Spleen (tissue), 11 donors: ENCODE results near the gene SLC38A11. TPM values are rescaled to one million over a fixed set of nuclear protein-coding genes. Genes with fewer than 3 reads are reported as not detected.
A peak's percentile ranks its signal among the peaks of the same experiment; 100 is the strongest.

Source experiments
- DNase-seq: peaks from one replicate; pipeline ENCODE4 v3.0.0-alpha.2; 2020
- H3K27ac ChIP-seq, 8 donors: fragments of 200-600 bp; sonication (generic) in 7 of 8; 1 replicate in 4 of 8; 2 replicates in 4 of 8; pipeline versions ENCODE4 v1.5.0 to v1.8.0; 2016 to 2021; ENCODE audit warnings: inconsistent platforms in 4 of 8, mild to moderate bottlenecking in 4 of 8, moderate library complexity in 1 of 8
- H3K27me3 ChIP-seq, 7 donors: fragments of 200-600 bp; sonication (generic) in 6 of 7; replicated peaks in 1 of 7; 1 replicate in 4 of 7; 2 replicates in 3 of 7; pipeline versions ENCODE4 v1.5.0 to v1.8.0; 2016 to 2021; ENCODE audit warnings: inconsistent platforms in 3 of 7, mild to moderate bottlenecking in 1 of 7
- H3K36me3 ChIP-seq, 6 donors: fragments of 200-600 bp; sonication (generic) in 5 of 6; 1 replicate in 4 of 6; 2 replicates in 2 of 6; pipeline versions ENCODE4 v1.5.0 to v1.8.0; 2016 to 2021; ENCODE audit warnings: inconsistent platforms in 2 of 6
- H3K4me1 ChIP-seq, 6 donors: fragments of 200-600 bp; sonication (generic) in 5 of 6; 1 replicate in 3 of 6; 2 replicates in 3 of 6; pipeline versions ENCODE4 v1.5.0 to v1.8.0; 2016 to 2021; ENCODE audit warnings: inconsistent platforms in 3 of 6
- H3K4me3 ChIP-seq, 8 donors: fragments of 200-600 bp; sonication (generic) in 7 of 8; 1 replicate in 4 of 8; 2 replicates in 4 of 8; pipeline versions ENCODE4 v1.5.0 to v1.8.0; 2016 to 2021; ENCODE audit warnings: inconsistent platforms in 4 of 8, mild to moderate bottlenecking in 4 of 8, moderate library complexity in 2 of 8
- H3K9me3 ChIP-seq, 8 donors: fragments of 200-600 bp; sonication (generic) in 7 of 8; 1 replicate in 4 of 8; 2 replicates in 4 of 8; pipeline versions ENCODE4 v1.5.0 to v1.8.0; 2016 to 2021; ENCODE audit warnings: inconsistent platforms in 4 of 8
- CTCF ChIP-seq, 11 experiments: fragments of 200-600 bp in 7 of 11; fragments of 450-650 bp in 4 of 11; sonication (generic) in 4 of 11; IDR thresholded peaks in 8 of 11; conservative IDR thresholded peaks in 3 of 11; 1 replicate in 7 of 11; 2 replicates in 4 of 11; pipeline versions ENCODE4 v1.4.0 to v1.8.0; 2016 to 2021; ENCODE audit warnings: antibody characterized with exemption in 11 of 11, inconsistent platforms in 4 of 11, mild to moderate bottlenecking in 1 of 11
- POLR2A ChIP-seq, 3 donors: fragments of 450-650 bp; IDR thresholded peaks; one replicate each; pipeline ENCODE4 v1.5.1; 2017; ENCODE audit warnings: antibody characterized with exemption in 3 of 3, mild to moderate bottlenecking in 1 of 3
- POLR2AphosphoS5 ChIP-seq, 3 donors: sonication (generic); formaldehyde crosslinking; IDR thresholded peaks; one replicate each; pipeline ENCODE4 v1.5.1; 2017; ENCODE audit warnings: antibody characterized with exemption in 3 of 3
- WGBS, 5 donors: extraction: QIAGEN DNeasy Blood & Tissue Kit in 3 of 5; methylation state at CpG; one replicate each; pipeline versions ENCODE4 v1.1.5 to v1.1.7; 2013 to 2018; 5-methylcytosine and 5-hydroxymethylcytosine counted together
- intact Hi-C: fragments of 100-400 bp; cut with DNase I; formaldehyde crosslinking; loops from one replicate; pipeline ENCODE4 v1.15.0; 2023; ENCODE audit warnings: low total_unique reads
- polyA plus RNA-seq, 3 donors: library from polyadenylated mRNA; stranded (reverse); fragments of 200-250 nt; gene quantifications; one replicate each; pipeline ENCODE4 v1.2.1, GENCODE V29; 2013
- small RNA-seq, 4 donors: library from RNA; depleted of rRNA; stranded (forward); fragments of <200 nt; gene quantifications; one replicate each; pipeline ENCODE3, GENCODE V24; 2016
- total RNA-seq, 7 donors: library from RNA; depleted of rRNA in 3 of 7; stranded (reverse); fragments of >200 nt in 3 of 7; fragmentation: NEBNext Ultra II Directional in 4 of 7; extraction: Animal tissue kit (Norgen Biotek cat#: 25700) in 4 of 7; gene quantifications; one replicate each; pipeline versions ENCODE4 v1.1.0 to v1.2.1, GENCODE V29; 2016 to 2021
- donor health status: healthy with polysubstance abuse.
- donor health status: DM: no; HTN: no; CAD: no; lungs with moderate emphysema.
- donor health status: DM: no; HTN: no; CAD: no.
- donor health status: Bipolar disorder and iron deficiency.
- donor health status: healthy.
- donor health status: DM: no; HTN: no; CAD: no.
- donor health status: DM: yes; HTN: yes; CAD: no.

The SLC38A11 gene
- total and polyA plus RNA-seq, 10 donors, result 5.8 to 48.6 (median 24.5) TPM

GRCh38 chr2:164847981-164848741, 107.2 kb downstream of the SLC38A11 start:
- Histone ChIP-seq H3K27me3 (no peaks in the 10 kb centered on the region), H3K4me3 (no peak overlapping the region), H3K9me3 (no peaks in the 10 kb centered on the region), H3K36me3 (no peaks in the 10 kb centered on the region), H3K4me1 (peaks cover 0 to 22% (median 9%) of the 10 kb centered on the region in 6 donors), H3K27ac (peak overlapping the region in 1 of 8 donors; percentile 6)
- intact Hi-C loops, result no loop called here
- TF ChIP-seq POLR2A (IDR thresholded peaks at IDR 0.05) (no peak), CTCF (IDR thresholded peaks at IDR 0.05 in 8 of 11, conservative IDR thresholded peaks at IDR 0.05 in 3 of 11) (no peak)
- no peak for DNase-seq
- WGBS, 5 donors, result 62 to 79% (median 77%) methylated on average over 2 of the region's 2 CpGs

- no peak for DNase-seq
- Histone ChIP-seq H3K4me1 (peaks cover 0 to 30% (median 14%) of the 10 kb centered on the region in 6 donors), H3K9me3 (no peaks in the 10 kb centered on the region), H3K4me3 (no peak overlapping the region), H3K27me3 (no peaks in the 10 kb centered on the region), H3K27ac (peak overlapping the region in 1 of 8 donors; percentile 6), H3K36me3 (no peaks in the 10 kb centered on the region)
- TF ChIP-seq POLR2A (IDR thresholded peaks at IDR 0.05), result no peak
- no peak for TF ChIP-seq CTCF (IDR thresholded peaks at IDR 0.05 in 8 of 11, conservative IDR thresholded peaks at IDR 0.05 in 3 of 11)
- no peak for TF ChIP-seq POLR2AphosphoS5 (IDR thresholded peaks at IDR 0.05)
- 79 to 92% (median 88%) methylated on average over 4 of the region's 4 CpGs for WGBS, 5 donors
- intact Hi-C loops, result no loop called here
Measured at GRCh38 chr2:164847291-164847690, 108.0 kb downstream of the SLC38A11 start.

- no peak for DNase-seq
- Histone ChIP-seq H3K27me3 (peaks cover 0 to 9% (median 0%) of the 10 kb centered on the region in 7 donors), H3K4me1 (peaks cover 0 to 35% (median 17%) of the 10 kb centered on the region in 6 donors), H3K36me3 (no peaks in the 10 kb centered on the region), H3K9me3 (no peaks in the 10 kb centered on the region), H3K4me3 (no peak overlapping the region), H3K27ac (no peak overlapping the region)
- no peak for TF ChIP-seq CTCF (IDR thresholded peaks at IDR 0.05 in 8 of 11, conservative IDR thresholded peaks at IDR 0.05 in 3 of 11)
- intact Hi-C loops, result no loop called here
- WGBS, 5 donors, result 75 to 95% (median 94%) methylated on average over 2 of the region's 2 CpGs
Measured at GRCh38 chr2:164846276-164846675, 109.0 kb downstream of the SLC38A11 start.

Small RNA genes lying within 50 kb of the gene (small RNA-seq; reads per million reads assigned to genes)
- gene RNA5SP110, result 0 to 0.07 (median 0) reads per million in 4 donors
- 0 to 0.07 (median 0.03) reads per million in 4 donors for gene RNA5SP111

Other genes starting within 250 kb of the SLC38A11 start
- 10 to 100 TPM; 41.4 to 86.8 (median 58.1) TPM for gene COBLL1, start 113.7 kb downstream of the SLC38A11 start, total RNA-seq
- gene COBLL1, start 113.7 kb downstream of the SLC38A11 start, polyA plus RNA-seq, result 10 to 100 TPM in 2 of 3 donors, 1 to 10 TPM in 1; 6.4 to 13.5 (median 12.8) TPM
- gene SCN3A, start 248.5 kb upstream of the SLC38A11 start, total RNA-seq, result 10 to 100 TPM in 1 of 7 donors, 1 to 10 TPM in 6; 2.6 to 13.9 (median 5.2) TPM
- gene SCN3A, start 248.5 kb upstream of the SLC38A11 start, polyA plus RNA-seq, result 1 to 10 TPM; 1.2 to 1.3 (median 1.3) TPM